WTC11 (cell line): ENCODE results near the gene MRPS10.

Source experiments
- CREM ChIP-seq: sonication (generic); formaldehyde crosslinking; IDR thresholded peaks from 2 replicates; pipeline ENCODE4 v1.8.1; 2022; ENCODE audit warnings: mild to moderate bottlenecking, missing genetic modification reagents, moderate library complexity
- ELF4 ChIP-seq: sonication (generic); formaldehyde crosslinking; IDR thresholded peaks from 2 replicates; pipeline ENCODE4 v1.8.1; 2022; ENCODE audit warnings: low read depth, mild to moderate bottlenecking, moderate library complexity, missing genetic modification reagents
- NR3C1 ChIP-seq: sonication (generic); formaldehyde crosslinking; conservative IDR thresholded peaks from 2 replicates; pipeline ENCODE4 v1.8.1; 2023; ENCODE audit warnings: low read depth, mild to moderate bottlenecking, missing genetic modification reagents
- SP1 ChIP-seq: sonication (generic); formaldehyde crosslinking; conservative IDR thresholded peaks from 2 replicates; pipeline ENCODE4 v1.8.1; 2022; ENCODE audit warnings: missing genetic modification reagents
- TP53 ChIP-seq: sonication (generic); formaldehyde crosslinking; IDR thresholded peaks from 2 replicates; pipeline ENCODE4 v1.8.1; 2023; ENCODE audit warnings: mild to moderate bottlenecking, missing genetic modification reagents
- ZNF423 ChIP-seq: fragments of 250-450 bp; sonication (Bioruptor Pico); IDR thresholded peaks from 2 replicates; pipeline ENCODE4 v2.1.2; 2022; ENCODE audit warnings: mild to moderate bottlenecking, moderate library complexity
- TF ChIP-seq, protein P1 (sequence below): fragments of 200-600 bp; IDR thresholded peaks from 2 replicates; pipeline ENCODE4 v1.8.0; 2022; ENCODE audit warnings: antibody characterized with exemption
- TF ChIP-seq, protein P2 (sequence below): fragments of 250-450 bp; sonication (Bioruptor Pico); IDR thresholded peaks from 2 replicates; pipeline ENCODE4 v2.1.2; 2022; ENCODE audit warnings: mild to moderate bottlenecking, moderate library complexity
- TF ChIP-seq, protein P3 (sequence below): sonication (generic); formaldehyde crosslinking; IDR thresholded peaks from 2 replicates; pipeline ENCODE4 v1.8.1; 2023; ENCODE audit warnings: mild to moderate bottlenecking, moderate library complexity, missing genetic modification reagents
- TF ChIP-seq, protein P4 (sequence below): sonication (generic); formaldehyde crosslinking; IDR thresholded peaks from 2 replicates; pipeline ENCODE4 v1.8.0; 2022; ENCODE audit warnings: mild to moderate bottlenecking, missing genetic modification reagents
- TF ChIP-seq, protein P5 (sequence below): sonication (generic); formaldehyde crosslinking; IDR thresholded peaks from 2 replicates; pipeline ENCODE4 v1.8.1; 2022; ENCODE audit warnings: missing genetic modification reagents, borderline replicate concordance
- TF ChIP-seq, protein P6 (sequence below): sonication (generic); formaldehyde crosslinking; conservative IDR thresholded peaks from 2 replicates; pipeline ENCODE4 v1.8.1; 2022; ENCODE audit warnings: mild to moderate bottlenecking, missing genetic modification reagents

DNA sequence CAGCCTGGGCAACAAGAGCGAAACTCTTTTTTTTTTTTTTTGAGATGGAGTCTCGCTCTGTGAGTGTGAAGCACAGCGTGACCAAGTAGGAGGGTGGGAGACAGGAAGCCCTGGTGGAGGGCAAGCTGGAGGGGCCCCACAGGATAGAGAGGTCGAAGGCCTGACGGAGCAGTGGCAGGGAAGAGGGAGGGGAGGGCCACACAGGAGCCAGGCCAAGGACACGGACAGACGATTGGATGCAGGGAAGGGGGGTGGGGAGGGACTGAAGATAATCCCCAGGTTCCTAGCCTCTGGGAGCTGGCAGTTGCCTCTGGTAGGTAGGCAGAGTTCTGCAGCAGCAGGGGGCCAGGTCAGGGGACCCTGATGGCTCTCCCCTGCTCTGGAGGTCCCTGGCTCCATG is 55.3 kb downstream of the MRPS10 start:
- TF ChIP-seq, protein P1, sequence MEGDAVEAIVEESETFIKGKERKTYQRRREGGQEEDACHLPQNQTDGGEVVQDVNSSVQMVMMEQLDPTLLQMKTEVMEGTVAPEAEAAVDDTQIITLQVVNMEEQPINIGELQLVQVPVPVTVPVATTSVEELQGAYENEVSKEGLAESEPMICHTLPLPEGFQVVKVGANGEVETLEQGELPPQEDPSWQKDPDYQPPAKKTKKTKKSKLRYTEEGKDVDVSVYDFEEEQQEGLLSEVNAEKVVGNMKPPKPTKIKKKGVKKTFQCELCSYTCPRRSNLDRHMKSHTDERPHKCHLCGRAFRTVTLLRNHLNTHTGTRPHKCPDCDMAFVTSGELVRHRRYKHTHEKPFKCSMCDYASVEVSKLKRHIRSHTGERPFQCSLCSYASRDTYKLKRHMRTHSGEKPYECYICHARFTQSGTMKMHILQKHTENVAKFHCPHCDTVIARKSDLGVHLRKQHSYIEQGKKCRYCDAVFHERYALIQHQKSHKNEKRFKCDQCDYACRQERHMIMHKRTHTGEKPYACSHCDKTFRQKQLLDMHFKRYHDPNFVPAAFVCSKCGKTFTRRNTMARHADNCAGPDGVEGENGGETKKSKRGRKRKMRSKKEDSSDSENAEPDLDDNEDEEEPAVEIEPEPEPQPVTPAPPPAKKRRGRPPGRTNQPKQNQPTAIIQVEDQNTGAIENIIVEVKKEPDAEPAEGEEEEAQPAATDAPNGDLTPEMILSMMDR: no peak
- TF ChIP-seq, protein P2, sequence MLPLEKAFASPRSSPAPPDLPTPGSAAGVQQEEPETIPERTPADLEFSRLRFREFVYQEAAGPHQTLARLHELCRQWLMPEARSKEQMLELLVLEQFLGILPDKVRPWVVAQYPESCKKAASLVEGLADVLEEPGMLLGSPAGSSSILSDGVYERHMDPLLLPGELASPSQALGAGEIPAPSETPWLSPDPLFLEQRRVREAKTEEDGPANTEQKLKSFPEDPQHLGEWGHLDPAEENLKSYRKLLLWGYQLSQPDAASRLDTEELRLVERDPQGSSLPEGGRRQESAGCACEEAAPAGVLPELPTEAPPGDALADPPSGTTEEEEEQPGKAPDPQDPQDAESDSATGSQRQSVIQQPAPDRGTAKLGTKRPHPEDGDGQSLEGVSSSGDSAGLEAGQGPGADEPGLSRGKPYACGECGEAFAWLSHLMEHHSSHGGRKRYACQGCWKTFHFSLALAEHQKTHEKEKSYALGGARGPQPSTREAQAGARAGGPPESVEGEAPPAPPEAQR (CRISPR knock-in tag): no peak
- TF ChIP-seq NR3C1 (CRISPR knock-in tag) (no peak), CREM (CRISPR knock-in tag) (no peak), SP1 (CRISPR knock-in tag) (no peak), ZNF423 (no peak), TP53 (CRISPR knock-in tag) (no peak), ELF4 (no peak)
- TF ChIP-seq, protein P3, sequence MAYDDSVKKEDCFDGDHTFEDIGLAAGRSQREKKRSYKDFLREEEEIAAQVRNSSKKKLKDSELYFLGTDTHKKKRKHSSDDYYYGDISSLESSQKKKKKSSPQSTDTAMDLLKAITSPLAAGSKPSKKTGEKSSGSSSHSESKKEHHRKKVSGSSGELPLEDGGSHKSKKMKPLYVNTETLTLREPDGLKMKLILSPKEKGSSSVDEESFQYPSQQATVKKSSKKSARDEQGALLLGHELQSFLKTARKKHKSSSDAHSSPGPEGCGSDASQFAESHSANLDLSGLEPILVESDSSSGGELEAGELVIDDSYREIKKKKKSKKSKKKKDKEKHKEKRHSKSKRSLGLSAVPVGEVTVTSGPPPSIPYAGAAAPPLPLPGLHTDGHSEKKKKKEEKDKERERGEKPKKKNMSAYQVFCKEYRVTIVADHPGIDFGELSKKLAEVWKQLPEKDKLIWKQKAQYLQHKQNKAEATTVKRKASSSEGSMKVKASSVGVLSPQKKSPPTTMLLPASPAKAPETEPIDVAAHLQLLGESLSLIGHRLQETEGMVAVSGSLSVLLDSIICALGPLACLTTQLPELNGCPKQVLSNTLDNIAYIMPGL (CRISPR knock-in tag): no peak
- TF ChIP-seq, protein P4, sequence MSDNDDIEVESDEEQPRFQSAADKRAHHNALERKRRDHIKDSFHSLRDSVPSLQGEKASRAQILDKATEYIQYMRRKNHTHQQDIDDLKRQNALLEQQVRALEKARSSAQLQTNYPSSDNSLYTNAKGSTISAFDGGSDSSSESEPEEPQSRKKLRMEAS (CRISPR knock-in tag): no peak
- TF ChIP-seq, protein P5, sequence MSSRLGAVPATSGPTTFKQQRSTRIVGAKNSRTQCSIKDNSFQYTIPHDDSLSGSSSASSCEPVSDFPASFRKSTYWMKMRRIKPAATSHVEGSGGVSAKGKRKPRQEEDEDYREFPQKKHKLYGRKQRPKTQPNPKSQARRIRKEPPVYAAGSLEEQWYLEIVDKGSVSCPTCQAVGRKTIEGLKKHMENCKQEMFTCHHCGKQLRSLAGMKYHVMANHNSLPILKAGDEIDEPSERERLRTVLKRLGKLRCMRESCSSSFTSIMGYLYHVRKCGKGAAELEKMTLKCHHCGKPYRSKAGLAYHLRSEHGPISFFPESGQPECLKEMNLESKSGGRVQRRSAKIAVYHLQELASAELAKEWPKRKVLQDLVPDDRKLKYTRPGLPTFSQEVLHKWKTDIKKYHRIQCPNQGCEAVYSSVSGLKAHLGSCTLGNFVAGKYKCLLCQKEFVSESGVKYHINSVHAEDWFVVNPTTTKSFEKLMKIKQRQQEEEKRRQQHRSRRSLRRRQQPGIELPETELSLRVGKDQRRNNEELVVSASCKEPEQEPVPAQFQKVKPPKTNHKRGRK (CRISPR knock-in tag): no peak
- TF ChIP-seq, protein P6, sequence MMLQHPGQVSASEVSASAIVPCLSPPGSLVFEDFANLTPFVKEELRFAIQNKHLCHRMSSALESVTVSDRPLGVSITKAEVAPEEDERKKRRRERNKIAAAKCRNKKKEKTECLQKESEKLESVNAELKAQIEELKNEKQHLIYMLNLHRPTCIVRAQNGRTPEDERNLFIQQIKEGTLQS (CRISPR knock-in tag): no peak
